K562 (cell line): ENCODE data around the gene WDR62. TPM values are rescaled to one million over a fixed set of nuclear protein-coding genes. Genes with fewer than 3 reads are reported as not detected.

Experiments
- BDP1 ChIP-seq: IDR thresholded peaks from 3 replicates; pipeline ENCODE4 v1.6.1; 2011; ENCODE audit not compliant: insufficient read length, insufficient read depth
- CBFA2T3 ChIP-seq: fragments of 450-650 bp; IDR thresholded peaks from 2 replicates; pipeline ENCODE4 v1.6.1; 2017
- IRF2 ChIP-seq: sonication (generic); formaldehyde crosslinking; IDR thresholded peaks from 2 replicates; pipeline ENCODE4 v1.8.1; 2022; ENCODE audit warnings: mild to moderate bottlenecking, missing genetic modification reagents
- KLF16 ChIP-seq: IDR thresholded peaks from 2 replicates; pipeline ENCODE4 v1.6.1; 2016; ENCODE audit warnings: antibody characterized with exemption
- MCM2 ChIP-seq: fragments of 450-650 bp; IDR thresholded peaks from 2 replicates; pipeline ENCODE4 v1.6.1; 2017; ENCODE audit warnings: low read depth, mild to moderate bottlenecking
- POLR2B ChIP-seq: fragments of 450-650 bp; IDR thresholded peaks from 2 replicates; pipeline ENCODE4 v1.6.1; 2018; ENCODE audit warnings: low read depth; ENCODE audit not compliant: partially characterized antibody
- PRPF4 ChIP-seq: fragments of 200-400 bp; formaldehyde crosslinking; IDR thresholded peaks from one replicate; pipeline ENCODE4 v1.6.1; 2017; ENCODE audit warnings: low read length, low read depth, mild to moderate bottlenecking; ENCODE audit not compliant: insufficient read depth, poor library complexity, severe bottlenecking
- RFX5 ChIP-seq: IDR thresholded peaks from 2 replicates; pipeline ENCODE4 v1.6.1; 2011; ENCODE audit warnings: low read depth, mild to moderate bottlenecking, improper control_type of control experiment, low read length
- SAFB2 ChIP-seq: fragments of 200-400 bp; formaldehyde crosslinking; IDR thresholded peaks from 2 replicates; pipeline ENCODE4 v1.6.1; 2018; ENCODE audit warnings: borderline replicate concordance, low read length, low read depth, moderate library complexity; ENCODE audit not compliant: severe bottlenecking
- TCFL5 ChIP-seq: fragments of 250-450 bp; sonication (Bioruptor Pico); conservative IDR thresholded peaks from 2 replicates; pipeline ENCODE4 v1.6.1; 2021; ENCODE audit warnings: mild to moderate bottlenecking, moderate library complexity, matching md5 sums
- XRCC5 ChIP-seq: fragments of 200-400 bp; formaldehyde crosslinking; IDR thresholded peaks from 2 replicates; pipeline ENCODE4 v1.6.1; 2017; ENCODE audit warnings: low read depth, mild to moderate bottlenecking, low read length
- ZNF232 ChIP-seq: sonication (generic); formaldehyde crosslinking; IDR thresholded peaks from 2 replicates; pipeline ENCODE4 v1.8.0; 2022; ENCODE audit warnings: mild to moderate bottlenecking, missing genetic modification reagents
- ZNF583 ChIP-seq: fragments of 250-450 bp; sonication (Bioruptor Pico); IDR thresholded peaks from 2 replicates; pipeline ENCODE4 v1.4.0; 2020
- polyA plus RNA-seq, 8 experiments: library from polyadenylated mRNA; depleted of rRNA in 4 of 8; stranded (reverse) in 5 of 8; unstranded in 3 of 8; fragments of >200 nt; fragmentation: Nextera tagmentation in 2 of 8; fragmentation: Illumina TruSeq in 1 of 8; extraction: Ambion mirVana in 2 of 8; extraction: Trizol in 1 of 8; gene quantifications; 2 replicates each; pipeline versions ENCODE4 v1.2.1 to v1.2.3, GENCODE V29; 2011 to 2014; ENCODE audit warnings: inconsistent platforms in 1 of 8, missing spikeins in 1 of 8
- total RNA-seq, 7 experiments: library from RNA; depleted of rRNA in 6 of 7; stranded (reverse); fragments of >200 nt in 6 of 7; fragmentation: Illumina TruSeq in 2 of 7; extraction: Trizol in 2 of 7; gene quantifications; 2 replicates each; pipeline versions ENCODE4 v1.2.1 to v1.2.3, GENCODE V29; 2011 to 2021; ENCODE audit warnings: low replicate concordance in 1 of 7
- TF ChIP-seq, protein P1 (sequence below), 2 experiments: fragments of 450-650 bp; formaldehyde crosslinking in 1 of 2; IDR thresholded peaks; 2 replicates each; pipeline versions ENCODE4 v1.4.0 to v1.6.1; 2014 to 2020; ENCODE audit warnings: mild to moderate bottlenecking in 2 of 2, borderline replicate concordance in 1 of 2, low read depth in 1 of 2
- TF ChIP-seq, protein P2 (sequence below), 2 experiments: IDR thresholded peaks; 2 replicates each; pipeline ENCODE4 v1.6.1; 2011; ENCODE audit warnings: borderline replicate concordance in 1 of 2, control low read depth in 1 of 2, low read depth in 1 of 2, low read length in 1 of 2, mild to moderate bottlenecking in 1 of 2, mixed read lengths in 1 of 2, moderate library complexity in 1 of 2; ENCODE audit not compliant: insufficient read depth in 1 of 2, insufficient read length in 1 of 2, poor library complexity in 1 of 2, severe bottlenecking in 1 of 2; ENCODE audit errors: extremely low read depth in 1 of 2
- TF ChIP-seq, protein P3 (sequence below), 2 experiments: fragments of 250-450 bp in 1 of 2; fragments of 450-650 bp in 1 of 2; sonication (Bioruptor Pico) in 1 of 2; IDR thresholded peaks; 2 replicates each; pipeline versions ENCODE4 v1.6.1 to v1.8.0; 2016 to 2021; ENCODE audit warnings: mild to moderate bottlenecking in 2 of 2, moderate library complexity in 2 of 2, missing compliant biosample characterization in 1 of 2, missing genetic modification characterization in 1 of 2

Gene WDR62
- total and polyA plus RNA-seq, 9 of the 15 experiments (the other 6 are each of a cell fraction or from before 2014, with no cell fraction given): 0.35 to 32.8 (median 14.4) TPM

DNA sequence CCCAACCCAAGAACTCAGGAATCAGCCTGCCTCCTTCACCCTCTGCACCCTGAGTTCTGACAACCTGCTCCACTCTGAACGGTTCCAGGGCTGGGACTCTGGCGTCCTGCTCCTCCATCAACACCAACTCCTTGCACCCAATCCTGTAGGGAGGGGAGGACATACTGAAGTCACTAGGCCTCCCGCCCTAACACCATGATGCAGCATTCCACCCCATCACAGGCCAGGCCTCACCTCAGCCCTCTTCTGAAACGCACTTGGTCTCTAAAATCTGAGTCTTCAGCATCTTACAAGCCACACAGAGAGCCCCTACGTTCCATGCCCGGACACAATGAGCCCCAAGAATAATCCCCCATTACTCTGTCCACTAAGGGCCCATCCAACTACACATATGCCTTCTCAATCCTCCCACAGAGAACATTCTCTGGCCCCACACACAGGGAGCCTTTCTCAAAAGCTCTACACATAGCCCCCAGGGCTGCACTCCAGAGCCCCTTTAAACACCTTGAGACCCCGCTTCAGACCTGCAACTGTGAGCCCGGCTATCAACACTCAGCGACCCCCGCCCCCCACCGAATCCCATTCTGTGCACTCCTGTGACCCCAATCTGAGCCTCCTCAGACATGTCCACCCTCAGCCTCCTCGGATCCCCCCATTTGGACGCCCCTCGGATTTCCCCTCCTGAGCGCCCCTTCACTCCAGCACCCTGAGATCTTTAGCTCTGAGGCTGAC, 41.3 kb upstream of the WDR62 start (continued):
- TF ChIP-seq, protein P1, sequence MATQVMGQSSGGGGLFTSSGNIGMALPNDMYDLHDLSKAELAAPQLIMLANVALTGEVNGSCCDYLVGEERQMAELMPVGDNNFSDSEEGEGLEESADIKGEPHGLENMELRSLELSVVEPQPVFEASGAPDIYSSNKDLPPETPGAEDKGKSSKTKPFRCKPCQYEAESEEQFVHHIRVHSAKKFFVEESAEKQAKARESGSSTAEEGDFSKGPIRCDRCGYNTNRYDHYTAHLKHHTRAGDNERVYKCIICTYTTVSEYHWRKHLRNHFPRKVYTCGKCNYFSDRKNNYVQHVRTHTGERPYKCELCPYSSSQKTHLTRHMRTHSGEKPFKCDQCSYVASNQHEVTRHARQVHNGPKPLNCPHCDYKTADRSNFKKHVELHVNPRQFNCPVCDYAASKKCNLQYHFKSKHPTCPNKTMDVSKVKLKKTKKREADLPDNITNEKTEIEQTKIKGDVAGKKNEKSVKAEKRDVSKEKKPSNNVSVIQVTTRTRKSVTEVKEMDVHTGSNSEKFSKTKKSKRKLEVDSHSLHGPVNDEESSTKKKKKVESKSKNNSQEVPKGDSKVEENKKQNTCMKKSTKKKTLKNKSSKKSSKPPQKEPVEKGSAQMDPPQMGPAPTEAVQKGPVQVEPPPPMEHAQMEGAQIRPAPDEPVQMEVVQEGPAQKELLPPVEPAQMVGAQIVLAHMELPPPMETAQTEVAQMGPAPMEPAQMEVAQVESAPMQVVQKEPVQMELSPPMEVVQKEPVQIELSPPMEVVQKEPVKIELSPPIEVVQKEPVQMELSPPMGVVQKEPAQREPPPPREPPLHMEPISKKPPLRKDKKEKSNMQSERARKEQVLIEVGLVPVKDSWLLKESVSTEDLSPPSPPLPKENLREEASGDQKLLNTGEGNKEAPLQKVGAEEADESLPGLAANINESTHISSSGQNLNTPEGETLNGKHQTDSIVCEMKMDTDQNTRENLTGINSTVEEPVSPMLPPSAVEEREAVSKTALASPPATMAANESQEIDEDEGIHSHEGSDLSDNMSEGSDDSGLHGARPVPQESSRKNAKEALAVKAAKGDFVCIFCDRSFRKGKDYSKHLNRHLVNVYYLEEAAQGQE (IDR thresholded peaks at IDR 0.05; ENCODE audit: borderline replicate concordance): no peak
- TF ChIP-seq, protein P1 (CRISPR knock-in tag; IDR thresholded peaks at IDR 0.05; ENCODE audit: low read depth): no peak
- TF ChIP-seq PRPF4: no peak
- TF ChIP-seq CBFA2T3: no peak
- no peak for TF ChIP-seq POLR2B
- TF ChIP-seq BDP1: no peak
- no peak for TF ChIP-seq MCM2
- no peak for TF ChIP-seq KLF16
- TF ChIP-seq RFX5: no peak
- no peak for TF ChIP-seq ZNF232 (CRISPR knock-in tag)
- TF ChIP-seq, protein P2, sequence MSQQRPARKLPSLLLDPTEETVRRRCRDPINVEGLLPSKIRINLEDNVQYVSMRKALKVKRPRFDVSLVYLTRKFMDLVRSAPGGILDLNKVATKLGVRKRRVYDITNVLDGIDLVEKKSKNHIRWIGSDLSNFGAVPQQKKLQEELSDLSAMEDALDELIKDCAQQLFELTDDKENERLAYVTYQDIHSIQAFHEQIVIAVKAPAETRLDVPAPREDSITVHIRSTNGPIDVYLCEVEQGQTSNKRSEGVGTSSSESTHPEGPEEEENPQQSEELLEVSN (IDR thresholded peaks at IDR 0.05; ENCODE audit: borderline replicate concordance in 1 of 2, extremely low read depth in 1 of 2, insufficient read depth in 1 of 2, insufficient read length in 1 of 2, low read depth in 1 of 2, low read length in 1 of 2, poor library complexity in 1 of 2, severe bottlenecking in 1 of 2): peak in 1 of 2 experiments; percentile 49
- no peak for TF ChIP-seq SAFB2
- no peak for TF ChIP-seq IRF2 (CRISPR knock-in tag)
- TF ChIP-seq ZNF583 (CRISPR knock-in tag): no peak
- no peak for TF ChIP-seq XRCC5
- TF ChIP-seq, protein P3, sequence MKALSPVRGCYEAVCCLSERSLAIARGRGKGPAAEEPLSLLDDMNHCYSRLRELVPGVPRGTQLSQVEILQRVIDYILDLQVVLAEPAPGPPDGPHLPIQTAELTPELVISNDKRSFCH (CRISPR knock-in tag; IDR thresholded peaks at IDR 0.05): no peak
- TF ChIP-seq, protein P3 (tag; IDR thresholded peaks at IDR 0.05): no peak
- no peak for TF ChIP-seq TCFL5 (CRISPR knock-in tag)
